ENCODE measurements around the gene CWC22.
A peak's percentile ranks its signal among the peaks of the same experiment; 100 is the strongest.

CWC22 gene

DNA sequence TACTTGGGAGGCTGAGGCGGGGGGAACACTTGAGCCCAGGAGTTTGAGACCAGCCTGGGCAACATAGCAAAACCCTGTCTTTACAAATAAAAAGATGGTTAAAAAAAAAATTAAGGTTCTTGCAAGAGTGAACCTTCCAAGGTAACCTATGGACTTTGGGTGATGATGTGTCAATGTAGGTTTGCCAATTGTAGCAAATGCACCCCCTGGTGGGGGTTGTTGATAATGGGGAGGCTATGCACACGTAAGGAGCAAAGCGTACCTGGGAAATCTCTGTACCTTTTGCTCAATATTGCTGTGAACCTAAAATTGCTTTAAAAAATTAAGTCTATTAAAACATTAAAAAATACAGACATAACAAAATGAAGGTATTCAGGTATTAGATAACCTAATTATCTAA, 70.4 kb downstream of the CWC22 start:
- no peaks in the 10 kb centered on the region for H4K20me1 ChIP-seq (ENCODE audit: low read depth, low read length)
- H3K9me2 ChIP-seq (replicated peaks; ENCODE audit: insufficient read depth, low read length), result no peaks in the 10 kb centered on the region
- H3K9me3 ChIP-seq (ENCODE audit: insufficient read depth, low read length), result no peaks in the 10 kb centered on the region
- H3K27ac ChIP-seq (ENCODE audit: low read depth, low read length), result no peak overlapping the region
- no peaks in the 10 kb centered on the region for H3F3A ChIP-seq (ENCODE audit: insufficient read depth)
- no peaks in the 10 kb centered on the region for H3K27me3 ChIP-seq (ENCODE audit: low read length)
- 0 out of 2 replicates have a peak, but pooled peaks cover 2% of the 10 kb centered on the region for H3K36me3 ChIP-seq (ENCODE audit: low read length)
- no peak overlapping the region for H2AFZ ChIP-seq (ENCODE audit: low read depth, low read length, severe bottlenecking)
- no peak overlapping the region for H3K9ac ChIP-seq (ENCODE audit: low read length)
- no peak overlapping the region for H3K4me3 ChIP-seq (ENCODE audit: insufficient read depth, low read length, poor library complexity, severe bottlenecking)
- TF ChIP-seq, protein P1, sequence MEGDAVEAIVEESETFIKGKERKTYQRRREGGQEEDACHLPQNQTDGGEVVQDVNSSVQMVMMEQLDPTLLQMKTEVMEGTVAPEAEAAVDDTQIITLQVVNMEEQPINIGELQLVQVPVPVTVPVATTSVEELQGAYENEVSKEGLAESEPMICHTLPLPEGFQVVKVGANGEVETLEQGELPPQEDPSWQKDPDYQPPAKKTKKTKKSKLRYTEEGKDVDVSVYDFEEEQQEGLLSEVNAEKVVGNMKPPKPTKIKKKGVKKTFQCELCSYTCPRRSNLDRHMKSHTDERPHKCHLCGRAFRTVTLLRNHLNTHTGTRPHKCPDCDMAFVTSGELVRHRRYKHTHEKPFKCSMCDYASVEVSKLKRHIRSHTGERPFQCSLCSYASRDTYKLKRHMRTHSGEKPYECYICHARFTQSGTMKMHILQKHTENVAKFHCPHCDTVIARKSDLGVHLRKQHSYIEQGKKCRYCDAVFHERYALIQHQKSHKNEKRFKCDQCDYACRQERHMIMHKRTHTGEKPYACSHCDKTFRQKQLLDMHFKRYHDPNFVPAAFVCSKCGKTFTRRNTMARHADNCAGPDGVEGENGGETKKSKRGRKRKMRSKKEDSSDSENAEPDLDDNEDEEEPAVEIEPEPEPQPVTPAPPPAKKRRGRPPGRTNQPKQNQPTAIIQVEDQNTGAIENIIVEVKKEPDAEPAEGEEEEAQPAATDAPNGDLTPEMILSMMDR (IDR thresholded peaks at IDR 0.05; ENCODE audit: insufficient read depth, low read length, poor library complexity, severe bottlenecking), result peak; percentile 60
- no peak for TF ChIP-seq EZH2phosphoT487 (conservative IDR thresholded peaks at IDR 0.05; ENCODE audit: low read length)
- H3K79me2 ChIP-seq (ENCODE audit: insufficient read depth, low read length), result no peaks in the 10 kb centered on the region
- H3K4me2 ChIP-seq (ENCODE audit: low read depth, low read length, poor library complexity, severe bottlenecking), result no peak overlapping the region

GRCh38 chr2:179936141-179936540, 71.0 kb downstream of the CWC22 start:
- no peak overlapping the region for H2AFZ ChIP-seq (ENCODE audit: low read depth, low read length, severe bottlenecking)
- H3K9me3 ChIP-seq (ENCODE audit: insufficient read depth, low read length), result no peaks in the 10 kb centered on the region
- no peak overlapping the region for H3K9ac ChIP-seq (ENCODE audit: low read length)
- H3K79me2 ChIP-seq (ENCODE audit: insufficient read depth, low read length), result no peaks in the 10 kb centered on the region
- H3K27me3 ChIP-seq (ENCODE audit: low read length), result no peaks in the 10 kb centered on the region
- no peaks in the 10 kb centered on the region for H3K9me2 ChIP-seq (replicated peaks; ENCODE audit: insufficient read depth, low read length)
- TF ChIP-seq, protein P1 (IDR thresholded peaks at IDR 0.05; ENCODE audit: insufficient read depth, low read length, poor library complexity, severe bottlenecking), result no peak
- TF ChIP-seq EZH2phosphoT487 (conservative IDR thresholded peaks at IDR 0.05; ENCODE audit: low read length), result no peak
- H3K4me3 ChIP-seq (ENCODE audit: insufficient read depth, low read length, poor library complexity, severe bottlenecking), result no peak overlapping the region
- H3F3A ChIP-seq (ENCODE audit: insufficient read depth), result no peaks in the 10 kb centered on the region
- H3K4me2 ChIP-seq (ENCODE audit: low read depth, low read length, poor library complexity, severe bottlenecking), result no peak overlapping the region
- H3K27ac ChIP-seq (ENCODE audit: low read depth, low read length), result no peak overlapping the region
- 0 out of 2 replicates have a peak, but pooled peaks cover 2% of the 10 kb centered on the region for H3K36me3 ChIP-seq (ENCODE audit: low read length)
- H4K20me1 ChIP-seq (ENCODE audit: low read depth, low read length), result no peaks in the 10 kb centered on the region

DNA sequence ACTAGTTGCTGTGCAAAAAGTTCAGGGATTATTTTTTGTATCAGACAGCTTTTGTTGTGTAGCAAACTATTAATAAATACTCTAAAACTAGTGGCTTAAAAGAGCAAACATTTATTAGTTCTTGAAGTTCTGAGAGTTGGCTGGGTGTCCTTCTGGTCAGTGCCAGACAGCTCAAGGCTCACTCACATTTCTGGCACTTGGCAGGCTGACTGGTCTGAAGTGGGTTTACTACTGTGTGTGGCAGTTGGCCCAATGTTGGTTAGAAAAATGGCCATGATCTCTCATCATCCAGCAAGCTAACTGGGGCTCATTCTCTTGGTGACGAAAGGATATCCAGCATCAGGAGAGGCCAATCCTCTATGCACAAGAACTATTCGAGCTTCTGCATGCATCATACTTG, 74.3 kb downstream of the CWC22 start:
- H3F3A ChIP-seq (ENCODE audit: insufficient read depth), result no peaks in the 10 kb centered on the region
- H3K27me3 ChIP-seq (ENCODE audit: low read length), result no peaks in the 10 kb centered on the region
- H3K79me2 ChIP-seq (ENCODE audit: insufficient read depth, low read length), result no peaks in the 10 kb centered on the region
- H3K27ac ChIP-seq (ENCODE audit: low read depth, low read length), result no peak overlapping the region
- no peaks in the 10 kb centered on the region for H3K9me2 ChIP-seq (replicated peaks; ENCODE audit: insufficient read depth, low read length)
- H3K36me3 ChIP-seq (ENCODE audit: low read length), result 0 out of 2 replicates have a peak, but pooled peaks cover 2% of the 10 kb centered on the region
- H2AFZ ChIP-seq (ENCODE audit: low read depth, low read length, severe bottlenecking), result no peak overlapping the region
- peaks cover 4% of the 10 kb centered on the region; the same call in 1 of the 2 replicates for H3K9me3 ChIP-seq (ENCODE audit: insufficient read depth, low read length)
- no peak for TF ChIP-seq EZH2phosphoT487 (conservative IDR thresholded peaks at IDR 0.05; ENCODE audit: low read length)
- TF ChIP-seq, protein P1 (IDR thresholded peaks at IDR 0.05; ENCODE audit: insufficient read depth, low read length, poor library complexity, severe bottlenecking), result no peak
- H3K4me2 ChIP-seq (ENCODE audit: low read depth, low read length, poor library complexity, severe bottlenecking), result no peak overlapping the region
- H4K20me1 ChIP-seq (ENCODE audit: low read depth, low read length), result no peaks in the 10 kb centered on the region
- no peak overlapping the region for H3K4me3 ChIP-seq (ENCODE audit: insufficient read depth, low read length, poor library complexity, severe bottlenecking)
- no peak overlapping the region for H3K9ac ChIP-seq (ENCODE audit: low read length)
